Measurements from ENCODE around the gene GPATCH8. TPM values are rescaled to one million over a fixed set of nuclear protein-coding genes. Genes with fewer than 3 reads are reported as not detected.

Gene GPATCH8
- total RNA-seq (35.3 and 39.1 TPM in 2 replicates), polyA plus RNA-seq (12.6 and 14.6 TPM in 2 replicates), polyA minus RNA-seq (23.9 and 27.1 TPM in 2 replicates), Bru-seq, nascent RNA (percentile 86 among the genes with signal in this experiment), BruChase-seq, experiment 1, labeled RNA remaining after a 6-hour chase (percentile 76 among the genes with signal in this experiment), BruChase-seq, experiment 2, labeled RNA remaining after a 2-hour chase (percentile 79 among the genes with signal in this experiment)
- 9.9 and 11.1 TPM in 2 replicates for polyA plus RNA-seq (2011; cell fraction: cytosol; rRNA removed)
- polyA plus RNA-seq (2011; cell fraction: nucleus; rRNA removed), result 27.0 and 30.5 TPM in 2 replicates
- 19.8 TPM in 2 replicates for polyA plus RNA-seq (2012)
- 7.3 TPM for polyA minus RNA-seq (2011; cell fraction: cytosol; rRNA and poly(A)+ RNA removed)
- 32.7 and 41.9 TPM in 2 replicates for polyA minus RNA-seq (2011; cell fraction: nucleus; rRNA and poly(A)+ RNA removed)
- long read RNA-seq, full-length matches to known transcripts, result 5 of 30 reads
- long read RNA-seq, partial matches to known transcripts, result 0 of 30 reads
- long read RNA-seq, other reads (novel, unspliced or antisense), result 25 of 30 reads

DNA sequence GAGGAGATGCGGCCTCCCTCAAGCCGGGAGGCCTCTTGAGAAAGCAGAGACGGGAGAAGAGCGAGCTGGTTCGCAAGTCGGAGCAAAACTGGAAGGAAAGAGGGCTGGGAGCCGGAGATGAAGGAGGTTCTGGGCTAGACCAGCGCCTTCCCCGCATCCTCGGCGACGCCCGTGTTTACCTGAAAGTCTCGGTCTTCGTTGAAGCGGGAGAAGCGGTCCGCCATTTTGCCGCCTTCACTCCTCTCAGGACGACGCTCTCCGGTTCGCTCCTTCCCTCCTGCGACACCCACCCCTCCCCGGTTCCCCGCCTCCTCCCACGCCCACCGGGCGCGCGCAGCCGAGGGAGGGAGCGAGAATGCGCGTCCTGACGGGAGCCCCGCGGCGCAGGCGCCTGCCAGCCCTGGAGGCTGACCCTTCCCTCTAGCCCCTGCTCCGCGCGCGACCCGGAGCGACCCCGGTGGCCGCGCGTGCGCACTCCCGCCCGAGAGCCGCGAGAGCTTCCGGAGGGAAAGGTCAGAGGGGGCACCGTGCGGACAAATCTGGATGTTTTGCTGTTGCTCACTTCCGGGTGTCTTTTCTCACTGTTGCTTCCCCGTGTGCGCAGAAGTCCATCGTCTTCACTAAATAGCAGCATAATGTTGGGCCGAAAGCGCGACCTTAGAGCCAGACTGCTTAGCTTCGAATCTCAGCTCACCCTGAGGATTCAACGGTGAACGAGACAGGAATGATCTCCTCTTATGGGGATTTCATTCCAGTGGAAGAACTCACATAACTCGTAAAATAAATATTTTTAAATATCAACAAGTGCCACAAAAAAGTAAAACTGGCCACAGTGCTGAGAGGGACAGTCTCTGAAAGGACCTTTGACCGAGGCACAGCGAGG is at the start of gene GPATCH8:
GPATCH8 (minus strand) TSS at position 260 of the 883 bp plus-strand sequence; CDS start at position 224, 36 bp downstream.
- ChIA-PET POLR2A (interaction anchor here (0.6 kb wide), 1 partner anchor 280 kb away, joined by 3 read pairs; no protein-coding TSS in a partner anchor), CTCF (interaction anchor here (1.0 to 1.8 kb wide), 5 partner anchors 9 to 55 kb away, joined by 3 to 11 read pairs (median 4); no protein-coding TSS in a partner anchor)
- H3K36me3 ChIP-seq (ENCODE audit: control insufficient read depth in 2 of 2, extremely low read depth in 1 of 2, insufficient read depth in 2 of 2, low read length in 2 of 2), result no peaks in the 10 kb centered on the region
- peaks cover 2% of the 10 kb centered on the region for H4K20me1 ChIP-seq (replicated peaks; ENCODE audit: control insufficient read depth, extremely low read depth, insufficient read depth, low read length)
- intact Hi-C loops (cut with micrococcal nuclease) (no loop called here), dilution Hi-C loops (cut with MboI; ENCODE audit: extremely low pct_ligation_motif_present, low sequenced_read_pairs) (no loop called here)
- DNase-seq (ENCODE audit: low read depth, low spot score) (peak; percentile 96), FAIRE-seq (peak; percentile 76)
- no peaks in the 10 kb centered on the region for H3K27me3 ChIP-seq (ENCODE audit: control insufficient read depth in 2 of 2, insufficient read depth in 2 of 2, low read length in 2 of 2)
- H3K4me1 ChIP-seq (ENCODE audit: control insufficient read depth, extremely low read depth, insufficient read depth, low read length), result peaks cover 17% of the 10 kb centered on the region
- peak; percentile 62 for TF ChIP-seq POLR2AphosphoS5 (IDR thresholded peaks at IDR 0.05; ENCODE audit: insufficient read depth, low read depth, low read length)
- peak; percentile 66 for TF ChIP-seq POLR2A (IDR thresholded peaks at IDR 0.05; ENCODE audit: low read depth, low read length)
- no peak for TF ChIP-seq JUN (IDR thresholded peaks at IDR 0.05; ENCODE audit: borderline replicate concordance, insufficient read depth, insufficient read length, low read depth)
- no peak for TF ChIP-seq EZH2 (IDR thresholded peaks at IDR 0.05; ENCODE audit: borderline replicate concordance, low read depth, low read length, severe bottlenecking)
- TF ChIP-seq GATA2 (IDR thresholded peaks at IDR 0.05; ENCODE audit: insufficient read depth, insufficient read length, low read depth, low read length), result no peak
- no peak for TF ChIP-seq MYC (IDR thresholded peaks at IDR 0.05; ENCODE audit: low read depth, low read length)
- TF ChIP-seq, protein P1, sequence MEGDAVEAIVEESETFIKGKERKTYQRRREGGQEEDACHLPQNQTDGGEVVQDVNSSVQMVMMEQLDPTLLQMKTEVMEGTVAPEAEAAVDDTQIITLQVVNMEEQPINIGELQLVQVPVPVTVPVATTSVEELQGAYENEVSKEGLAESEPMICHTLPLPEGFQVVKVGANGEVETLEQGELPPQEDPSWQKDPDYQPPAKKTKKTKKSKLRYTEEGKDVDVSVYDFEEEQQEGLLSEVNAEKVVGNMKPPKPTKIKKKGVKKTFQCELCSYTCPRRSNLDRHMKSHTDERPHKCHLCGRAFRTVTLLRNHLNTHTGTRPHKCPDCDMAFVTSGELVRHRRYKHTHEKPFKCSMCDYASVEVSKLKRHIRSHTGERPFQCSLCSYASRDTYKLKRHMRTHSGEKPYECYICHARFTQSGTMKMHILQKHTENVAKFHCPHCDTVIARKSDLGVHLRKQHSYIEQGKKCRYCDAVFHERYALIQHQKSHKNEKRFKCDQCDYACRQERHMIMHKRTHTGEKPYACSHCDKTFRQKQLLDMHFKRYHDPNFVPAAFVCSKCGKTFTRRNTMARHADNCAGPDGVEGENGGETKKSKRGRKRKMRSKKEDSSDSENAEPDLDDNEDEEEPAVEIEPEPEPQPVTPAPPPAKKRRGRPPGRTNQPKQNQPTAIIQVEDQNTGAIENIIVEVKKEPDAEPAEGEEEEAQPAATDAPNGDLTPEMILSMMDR (IDR thresholded peaks at IDR 0.05; ENCODE audit: extremely low read depth in 1 of 2, insufficient read depth in 1 of 2, low read depth in 1 of 2, low read length in 2 of 2), result no peak
- TF ChIP-seq FOS (IDR thresholded peaks at IDR 0.05; ENCODE audit: borderline replicate concordance, insufficient read depth, low read length), result no peak
- TF ChIP-seq, protein P2, sequence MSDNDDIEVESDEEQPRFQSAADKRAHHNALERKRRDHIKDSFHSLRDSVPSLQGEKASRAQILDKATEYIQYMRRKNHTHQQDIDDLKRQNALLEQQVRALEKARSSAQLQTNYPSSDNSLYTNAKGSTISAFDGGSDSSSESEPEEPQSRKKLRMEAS (IDR thresholded peaks at IDR 0.05; ENCODE audit: insufficient read depth, insufficient read length), result peak; percentile 38
- peaks cover 41% of the 10 kb centered on the region for H3K79me2 ChIP-seq (ENCODE audit: control insufficient read depth, insufficient read depth, low read length)
- H3K9me1 ChIP-seq (replicated peaks; ENCODE audit: control insufficient read depth, extremely low read depth, insufficient read depth, low read length), result no peaks in the 10 kb centered on the region
- peak within 1 kb of the TSS; percentile 84 for H3K9ac ChIP-seq (replicated peaks; ENCODE audit: extremely low read depth, insufficient read depth, low read length)
- BruUV-seq (replicated peaks), result no TSS peak
- H3K9me3 ChIP-seq (replicated peaks; ENCODE audit: control insufficient read depth, insufficient read depth, low read length), result no peaks in the 10 kb centered on the region
- peak within 1 kb of the TSS; percentile 84 for H2AFZ ChIP-seq (ENCODE audit: low read depth, low read length)
- peak within 1 kb of the TSS; percentile 97 for H3K4me2 ChIP-seq (ENCODE audit: insufficient read depth, low read length)
- peak within 1 kb of the TSS; percentile 64 for H3K27ac ChIP-seq (ENCODE audit: insufficient read depth, low read depth, low read length)
- peak within 1 kb of the TSS; percentile 71 to 95 (median 83) for H3K4me3 ChIP-seq (replicated peaks in 1 of 3; ENCODE audit: insufficient read depth in 1 of 3, low read depth in 1 of 3, low read length in 3 of 3)

Data from endothelial cell of umbilical vein (primary cell).